GM21619 (cell line): ENCODE results near the gene ACACB.
A peak's percentile ranks its signal among the peaks of the same experiment; 100 is the strongest.
"Not testable (repeated sequence)": the region's sequence is repeated elsewhere in the genome, so short reads cannot be mapped to it uniquely, and the experiment has no call there.

Source experiments
- ATAC-seq: cut with Tn5 transposase; IDR thresholded peaks from one replicate; pipeline ENCODE4 v1.9.1; 2021; ENCODE audit not compliant: unreplicated experiment

ACACB gene

DNA sequence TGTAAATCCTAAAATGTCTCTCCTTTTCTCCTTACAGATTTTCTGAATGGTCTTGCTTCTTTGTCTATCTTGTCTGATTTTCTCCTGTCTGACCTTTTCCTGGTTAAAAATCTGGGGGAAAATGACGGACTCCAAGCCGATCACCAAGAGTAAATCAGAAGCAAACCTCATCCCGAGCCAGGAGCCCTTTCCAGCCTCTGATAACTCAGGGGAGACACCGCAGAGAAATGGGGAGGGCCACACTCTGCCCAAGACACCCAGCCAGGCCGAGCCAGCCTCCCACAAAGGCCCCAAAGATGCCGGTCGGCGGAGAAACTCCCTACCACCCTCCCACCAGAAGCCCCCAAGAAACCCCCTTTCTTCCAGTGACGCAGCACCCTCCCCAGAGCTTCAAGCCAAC, 23.0 kb downstream of the ACACB start:
- ATAC-seq, result no peak

DNA sequence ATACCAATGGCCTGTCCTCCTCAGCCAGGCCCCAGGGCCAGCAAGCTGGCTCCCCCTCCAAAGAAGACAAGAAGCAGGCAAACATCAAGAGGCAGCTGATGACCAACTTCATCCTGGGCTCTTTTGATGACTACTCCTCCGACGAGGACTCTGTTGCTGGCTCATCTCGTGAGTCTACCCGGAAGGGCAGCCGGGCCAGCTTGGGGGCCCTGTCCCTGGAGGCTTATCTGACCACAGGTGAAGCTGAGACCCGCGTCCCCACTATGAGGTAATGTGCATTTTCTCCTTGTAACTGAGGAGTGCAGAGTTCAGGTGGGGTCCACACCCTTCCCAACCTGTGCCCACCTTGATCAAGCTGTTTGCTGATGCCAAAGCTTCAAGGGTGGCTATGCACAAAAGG, 23.4 kb downstream of the ACACB start:
- ATAC-seq, result no peak

DNA sequence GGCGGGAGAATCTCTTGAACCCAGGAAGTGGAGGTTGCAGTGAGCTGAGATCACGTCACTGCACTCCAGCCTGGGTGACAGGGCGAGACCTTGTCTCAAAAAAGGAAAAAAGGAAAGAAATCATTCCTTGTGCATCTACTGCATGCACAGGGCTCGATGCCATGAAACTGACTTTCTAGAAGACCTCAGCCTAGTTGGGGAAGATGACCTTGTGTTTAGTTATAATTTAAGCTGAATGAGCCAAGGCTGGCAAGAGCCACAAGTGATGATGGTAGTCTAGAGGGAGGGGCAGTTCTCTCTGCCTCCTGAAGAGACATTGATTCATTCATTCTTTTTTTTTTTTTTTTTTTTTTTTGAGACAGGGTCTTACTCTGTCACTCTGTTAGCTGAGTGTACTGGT, 24.2 kb downstream of the ACACB start:
- no peak for ATAC-seq

DNA sequence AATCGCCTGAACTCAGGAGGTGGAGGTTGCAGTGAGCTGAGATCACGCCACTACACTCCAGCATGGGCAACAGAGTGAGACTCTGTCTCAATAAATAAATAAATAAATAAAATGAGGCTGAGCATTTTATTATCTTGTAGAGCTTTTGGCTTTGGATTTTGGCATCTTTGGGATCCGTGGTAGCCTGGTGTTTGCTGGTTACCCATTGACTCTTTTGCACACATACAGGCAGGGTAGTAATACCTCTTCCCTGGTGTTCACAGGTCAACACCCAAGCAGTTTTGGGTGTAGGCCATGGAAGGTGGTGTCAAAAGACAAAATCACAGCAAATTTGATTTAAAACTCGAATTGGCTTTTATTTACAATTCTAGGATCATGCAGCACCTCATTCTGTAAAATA, 27.8 kb downstream of the ACACB start:
- no peak for ATAC-seq

DNA sequence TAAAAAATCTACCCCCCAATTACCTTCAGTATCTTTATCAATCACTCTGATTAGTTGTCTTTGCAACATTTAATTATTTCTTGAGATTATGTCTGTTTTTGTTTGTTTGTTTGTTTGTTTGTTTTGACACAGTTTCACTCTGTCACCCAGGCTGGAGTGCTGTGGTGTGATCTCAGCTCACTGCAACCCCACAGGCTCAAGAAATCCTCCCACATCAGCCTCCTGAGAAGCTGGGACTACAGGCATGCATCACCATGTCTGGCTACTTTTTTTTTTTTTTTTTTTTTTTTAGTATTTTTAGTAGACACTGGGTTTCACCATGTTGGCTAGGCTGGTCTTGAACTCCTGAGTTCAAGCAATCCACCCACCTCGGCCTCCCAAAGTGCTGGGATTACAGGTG, 30.7 kb downstream of the ACACB start:
- not testable (repeated sequence) for ATAC-seq

DNA sequence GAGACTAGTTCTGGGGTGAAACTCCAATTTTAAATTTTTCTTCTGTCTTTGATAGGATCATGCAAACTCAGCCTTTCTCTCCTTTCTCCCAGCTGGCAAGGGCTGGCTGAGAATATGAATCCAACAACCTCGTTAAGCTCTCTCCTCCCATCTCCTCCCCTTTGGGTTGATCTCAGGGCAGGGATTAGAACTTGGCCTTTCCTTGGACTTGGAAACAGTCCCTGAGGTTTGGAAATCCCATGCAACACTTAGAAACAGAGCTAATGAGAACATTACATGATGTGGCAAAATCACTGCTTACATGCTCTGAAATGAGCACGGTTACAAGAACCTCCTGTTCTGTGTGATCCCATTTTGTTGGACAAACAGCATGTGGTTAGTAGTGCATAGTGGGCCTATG, 31.6 kb downstream of the ACACB start:
- no peak for ATAC-seq

DNA sequence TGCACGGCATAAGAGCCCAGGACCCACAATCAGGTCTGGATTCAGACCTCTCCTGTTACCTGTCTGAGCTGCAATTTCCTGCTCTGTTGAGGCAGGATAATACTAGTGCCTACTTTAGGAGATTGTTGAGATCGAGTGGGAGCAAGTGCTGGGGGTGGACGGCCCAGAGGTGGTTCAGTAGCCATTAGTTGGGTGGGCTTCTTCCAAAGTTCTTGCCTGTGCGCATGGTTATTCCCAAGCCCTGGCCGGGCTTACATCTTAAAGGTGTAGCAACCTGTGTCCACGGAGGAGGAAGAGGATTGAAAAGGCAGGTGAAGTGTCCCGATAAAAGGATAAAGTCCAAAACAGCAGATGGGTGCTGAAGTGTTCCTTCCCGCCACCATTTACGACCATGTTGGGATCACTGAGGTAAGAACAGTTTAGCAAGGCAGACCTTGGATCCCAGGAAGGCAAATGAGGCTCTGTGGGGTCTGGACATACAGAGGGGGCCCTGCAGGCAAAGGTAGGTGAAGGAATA, 33.8 kb downstream of the ACACB start:
- no peak for ATAC-seq

DNA sequence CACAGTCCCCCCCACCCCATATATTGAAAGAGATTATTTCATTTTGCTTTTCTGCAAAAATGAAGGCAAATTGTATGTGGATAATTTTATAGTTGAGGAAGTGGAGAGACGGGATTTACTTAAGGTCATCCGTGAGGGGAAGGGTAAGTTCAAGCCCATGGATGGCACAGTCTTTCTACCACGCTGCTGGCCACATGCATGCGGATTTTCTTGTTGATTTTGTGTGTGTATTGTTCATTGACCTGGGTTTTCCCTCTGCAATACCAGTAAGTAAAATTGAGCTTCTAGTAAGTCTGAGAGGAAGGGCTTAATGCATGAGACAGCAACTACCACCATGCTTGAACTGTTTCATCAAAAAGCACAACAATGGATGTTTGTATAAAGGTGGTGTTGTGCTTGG, 35.1 kb downstream of the ACACB start:
- ATAC-seq, result no peak

DNA sequence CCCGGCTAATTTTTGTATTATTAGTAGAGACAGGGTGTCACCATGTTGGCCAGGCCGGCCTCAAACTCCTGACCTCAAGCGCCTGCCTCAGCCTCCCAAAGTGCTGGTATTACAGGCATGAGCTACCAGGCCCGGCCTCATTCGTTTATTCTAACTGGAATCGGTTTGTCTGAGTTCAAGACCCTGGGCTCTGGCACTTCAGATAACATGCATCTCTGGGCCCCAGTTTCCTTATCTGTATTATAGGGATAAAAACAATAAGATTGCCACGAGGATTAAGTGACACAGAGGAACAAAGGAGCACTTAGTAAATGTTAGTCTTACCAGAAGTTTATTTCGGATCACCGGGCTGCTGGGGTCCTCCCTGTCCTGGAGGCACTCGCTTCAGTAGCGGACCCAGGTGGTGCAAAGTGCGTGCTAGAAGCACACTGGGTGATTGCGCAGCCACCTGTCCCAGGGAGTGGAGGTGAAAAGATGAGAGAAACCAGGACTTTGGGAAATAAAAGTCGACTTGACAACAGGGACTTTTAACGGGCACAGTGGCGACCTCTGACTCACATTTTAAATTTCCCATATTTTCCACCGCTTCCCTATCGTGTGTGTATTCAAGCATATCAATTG, 37.5 kb downstream of the ACACB start:
- no peak for ATAC-seq

DNA sequence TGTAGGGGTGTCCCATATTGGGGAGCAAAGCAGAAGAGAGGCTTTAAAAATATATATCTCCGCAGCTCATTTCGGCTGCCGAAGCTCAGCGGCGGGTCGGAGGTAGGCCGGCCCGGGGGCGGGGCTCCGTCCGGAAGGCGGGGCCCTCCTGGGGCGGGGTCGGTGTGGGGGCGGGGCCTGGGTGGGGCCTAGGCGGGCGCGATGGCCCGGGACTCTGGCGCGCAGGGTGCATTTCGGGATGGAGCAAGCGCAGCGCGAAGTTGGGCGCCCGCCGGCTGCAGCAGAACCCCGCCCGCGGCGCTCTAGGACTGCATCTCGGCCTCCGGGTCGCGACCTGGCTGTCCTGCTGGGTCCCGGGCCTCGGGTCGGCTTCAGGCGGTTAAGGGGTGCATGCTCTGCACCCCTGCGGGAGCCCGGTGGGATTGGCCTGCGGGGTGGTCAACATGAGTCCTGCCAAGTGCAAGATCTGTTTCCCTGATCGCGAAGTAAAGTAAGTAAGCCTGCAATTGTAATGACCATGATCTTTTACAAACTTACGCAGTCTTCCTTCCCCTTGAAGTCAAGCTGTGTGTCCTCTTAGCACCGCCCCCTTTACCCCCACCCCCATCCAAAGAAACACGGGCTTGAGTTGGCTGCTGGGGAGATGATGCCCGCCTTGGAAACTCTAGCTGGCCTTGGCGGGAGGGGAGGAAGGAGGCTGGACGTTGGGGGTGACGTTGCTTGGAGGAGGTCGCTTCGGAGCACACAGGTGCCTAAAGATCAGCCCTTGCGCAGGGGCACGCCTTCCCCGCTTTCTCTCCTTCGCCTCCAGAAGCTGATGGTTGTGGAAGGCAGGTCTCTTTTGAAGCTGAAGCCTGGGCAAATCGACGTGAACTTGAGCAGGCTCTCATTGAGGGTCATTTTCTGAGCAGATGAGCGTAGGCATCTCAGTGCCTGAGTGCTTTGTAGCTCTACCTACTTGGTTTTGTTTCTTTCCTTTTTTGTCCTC, 38.4 kb downstream of the ACACB start:
- peak; percentile 84 for ATAC-seq

DNA sequence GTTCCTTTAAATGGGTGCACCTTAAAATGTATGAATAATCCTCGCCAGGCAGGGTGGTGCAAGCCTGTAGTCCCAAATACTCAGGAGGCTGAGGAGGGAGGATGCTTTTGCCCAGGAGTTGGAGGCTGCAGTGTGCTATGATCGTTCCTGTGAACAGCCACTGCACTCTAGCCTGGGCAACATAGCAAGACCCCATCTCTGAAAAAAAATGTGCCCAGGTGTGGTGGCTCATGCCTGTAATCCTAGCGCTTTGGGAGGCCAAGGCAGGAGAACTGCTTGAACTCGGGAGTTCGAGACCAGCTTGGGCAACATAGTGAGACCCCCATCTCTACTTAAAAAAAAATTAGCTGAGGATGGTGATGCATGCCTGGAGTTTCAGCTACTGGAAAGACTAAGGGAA, 39.6 kb downstream of the ACACB start:
- ATAC-seq, result no peak

DNA sequence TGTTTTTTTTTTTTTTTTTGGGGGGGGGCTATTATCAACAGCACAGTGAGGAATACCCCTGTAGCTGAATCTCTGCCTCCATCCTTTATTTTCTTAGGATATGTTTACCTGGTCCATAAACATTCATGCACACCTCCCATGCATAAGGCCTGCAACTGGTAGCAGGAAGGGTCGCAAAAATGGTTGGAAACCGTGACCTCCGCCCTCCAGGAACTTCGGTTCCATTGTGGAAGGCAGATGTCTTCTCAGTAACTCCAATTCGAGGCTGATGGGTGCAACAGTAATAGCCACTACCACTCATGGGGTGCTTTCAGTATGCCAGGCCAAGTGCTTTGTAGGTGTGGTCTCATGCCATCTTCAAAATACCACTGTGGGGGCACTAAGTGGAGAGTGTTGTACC, 40.2 kb downstream of the ACACB start:
- no peak for ATAC-seq

DNA sequence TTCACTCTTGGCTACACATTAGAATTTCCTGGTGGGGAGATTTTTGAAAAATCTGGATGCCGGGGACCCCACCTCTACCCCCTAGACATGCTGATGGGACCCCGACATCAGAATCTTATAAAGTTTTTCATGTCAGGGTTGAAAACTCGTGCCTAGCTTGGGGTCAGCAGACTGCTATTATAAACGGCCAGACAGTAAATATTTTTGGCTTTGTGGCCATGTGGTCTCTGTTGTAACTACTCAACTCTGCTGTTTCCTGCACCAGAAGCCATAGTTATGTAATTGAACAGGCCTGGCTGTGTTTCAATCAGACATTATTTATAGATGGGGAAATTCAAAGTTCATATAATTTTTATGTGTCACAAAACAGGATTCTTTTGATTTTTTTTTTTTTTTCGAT, 41.6 kb downstream of the ACACB start:
- ATAC-seq, result no peak

DNA sequence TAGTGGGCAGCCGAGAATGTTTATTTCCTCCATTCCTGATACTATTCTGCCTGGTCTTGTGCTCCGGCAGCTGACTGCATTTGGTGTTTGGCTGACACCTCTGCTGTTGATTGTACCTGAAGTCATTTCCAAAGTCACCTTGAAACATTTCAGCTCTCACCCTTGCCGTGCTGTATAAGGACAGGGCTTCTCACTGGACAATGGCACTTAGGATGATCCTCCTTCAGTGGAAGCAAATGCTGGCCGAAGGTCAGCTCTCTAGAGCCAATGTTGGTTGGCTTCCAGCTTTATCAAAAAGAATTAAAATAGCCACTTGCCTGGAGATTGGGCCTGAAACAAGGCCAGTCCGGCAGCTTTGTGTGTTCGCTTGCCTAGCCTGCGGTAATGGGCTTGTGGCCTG, 44.0 kb downstream of the ACACB start:
- ATAC-seq, result no peak

DNA sequence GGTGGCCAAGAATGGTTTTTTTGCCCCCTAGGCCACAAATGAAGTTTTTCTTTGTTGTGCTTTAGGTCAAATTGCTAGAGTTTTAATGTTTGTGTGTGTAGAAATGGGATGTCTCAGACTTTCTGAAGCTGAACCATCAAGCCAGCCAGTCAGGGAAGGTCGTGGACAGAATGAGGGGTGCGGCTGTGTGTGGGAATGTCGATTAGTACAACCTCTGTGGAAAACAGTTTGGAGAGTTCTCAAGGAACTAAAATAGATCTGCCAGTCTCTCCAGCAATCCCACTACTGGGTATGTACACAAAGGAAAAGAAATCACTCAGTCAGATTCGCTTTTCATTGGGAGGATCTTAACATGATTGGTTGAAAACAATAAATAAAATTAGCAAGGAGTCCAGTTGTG, 44.5 kb downstream of the ACACB start:
- ATAC-seq, result no peak

DNA sequence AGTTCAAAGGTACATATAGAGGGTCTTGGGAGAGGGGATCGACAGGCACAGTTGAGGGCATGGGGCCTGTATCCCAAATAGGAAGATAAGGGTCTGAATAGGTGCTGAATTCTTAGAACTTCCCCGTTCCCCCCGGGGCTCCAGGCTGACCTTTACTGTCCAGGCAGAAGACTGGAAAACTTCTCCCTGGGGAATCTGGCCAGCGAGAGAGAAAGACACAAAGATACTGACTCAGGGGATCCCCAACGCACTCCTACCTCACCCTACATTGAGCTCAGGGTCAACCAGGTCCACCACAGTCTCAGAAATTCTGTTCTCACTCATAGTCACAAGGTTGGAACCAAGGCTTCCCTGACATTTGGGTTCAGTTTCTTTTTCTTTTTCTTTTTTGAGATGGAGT, 46.2 kb downstream of the ACACB start:
- ATAC-seq, result no peak

DNA sequence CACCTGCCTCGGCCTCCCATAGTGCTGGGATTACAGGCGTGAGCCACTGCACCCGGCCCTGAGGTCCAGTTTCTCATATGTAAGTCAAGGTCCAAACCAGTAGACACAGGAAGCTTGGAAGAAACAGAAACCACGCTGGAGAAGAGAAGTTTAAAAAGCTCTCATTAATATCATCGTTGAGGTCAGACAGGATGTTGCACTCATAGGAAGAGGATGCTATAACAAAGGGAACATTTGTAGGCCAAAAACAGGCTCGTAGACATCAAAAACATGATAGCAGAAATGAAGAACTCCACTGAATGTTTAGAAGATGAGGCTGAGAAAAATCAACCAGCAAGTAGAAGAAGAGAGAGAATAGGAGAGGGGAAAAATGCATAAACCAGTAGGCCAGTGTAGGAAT, 46.8 kb downstream of the ACACB start:
- no peak for ATAC-seq

DNA sequence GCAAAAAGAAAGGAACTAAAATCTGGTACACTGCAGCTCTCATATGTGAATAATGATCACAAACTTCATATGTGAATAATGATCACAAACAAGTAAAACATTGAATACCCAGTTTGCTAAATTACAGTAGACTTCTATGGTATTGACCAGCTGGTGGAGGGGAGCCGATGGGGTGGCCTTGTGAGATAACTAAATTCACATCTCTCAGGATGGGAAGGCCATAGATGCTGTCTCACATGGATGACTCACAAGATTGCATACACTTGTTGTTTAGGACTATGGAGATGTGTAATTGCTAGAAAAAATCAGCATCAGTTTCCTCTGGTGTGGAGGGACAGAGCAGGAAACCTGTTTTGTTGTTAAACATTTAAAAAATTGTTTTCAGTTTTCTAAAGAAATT, 49.2 kb downstream of the ACACB start:
- ATAC-seq, result no peak

DNA sequence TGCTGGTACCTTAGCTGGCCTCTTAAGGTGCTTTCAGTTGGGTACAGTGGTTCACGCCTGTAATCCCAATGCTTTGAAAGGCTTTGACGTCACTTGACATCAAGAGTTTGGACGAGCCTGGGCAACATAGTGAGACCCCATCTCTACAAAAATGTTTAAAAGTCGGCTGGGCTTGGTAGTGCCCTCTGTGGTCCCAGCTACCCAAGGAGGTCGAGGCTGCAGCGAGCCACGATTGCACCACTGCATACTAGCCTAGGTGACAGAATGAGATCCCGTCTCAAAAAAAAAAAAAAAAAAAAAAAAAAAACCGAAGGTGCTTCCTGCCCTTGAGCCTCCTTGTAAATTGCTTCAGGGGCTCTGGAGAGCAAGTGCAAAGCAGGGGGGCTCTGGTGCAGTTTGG, 50.0 kb downstream of the ACACB start:
- ATAC-seq, result no peak

DNA sequence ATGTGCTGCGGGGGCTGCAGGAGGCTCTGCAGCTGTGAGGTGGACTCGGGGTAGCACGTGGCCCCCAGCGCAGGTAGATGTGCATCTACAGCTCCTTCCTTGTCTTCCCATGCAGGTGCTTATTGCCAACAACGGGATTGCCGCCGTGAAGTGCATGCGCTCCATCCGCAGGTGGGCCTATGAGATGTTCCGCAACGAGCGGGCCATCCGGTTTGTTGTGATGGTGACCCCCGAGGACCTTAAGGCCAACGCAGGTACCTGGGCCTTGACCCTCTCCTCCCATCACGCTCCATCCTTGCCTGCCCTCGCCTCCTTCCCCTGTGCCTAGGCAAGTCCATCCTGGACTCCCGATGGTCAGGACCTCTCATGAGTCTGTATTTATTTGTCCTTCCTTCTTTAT, 51.4 kb downstream of the ACACB start:
- ATAC-seq, result no peak

DNA sequence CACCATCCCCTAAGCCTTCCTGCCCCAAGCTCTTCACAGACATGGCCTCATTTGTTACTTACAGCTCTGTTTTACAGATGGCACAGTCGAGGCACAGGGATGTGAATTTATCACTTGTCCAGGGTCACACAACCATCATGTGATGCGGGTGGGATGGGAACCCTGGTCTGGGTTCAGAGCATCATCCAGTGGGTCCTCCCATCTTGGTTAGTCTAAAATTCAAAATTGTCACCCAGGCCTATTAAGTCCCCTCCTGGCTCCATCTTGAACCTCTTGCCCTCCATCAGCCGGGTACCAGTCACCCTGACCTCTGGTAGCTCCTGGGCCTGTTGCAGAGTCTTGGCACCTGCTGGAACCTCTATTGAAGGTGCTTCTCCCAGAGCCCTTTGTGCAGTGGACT, 52.9 kb downstream of the ACACB start:
- ATAC-seq, result no peak

DNA sequence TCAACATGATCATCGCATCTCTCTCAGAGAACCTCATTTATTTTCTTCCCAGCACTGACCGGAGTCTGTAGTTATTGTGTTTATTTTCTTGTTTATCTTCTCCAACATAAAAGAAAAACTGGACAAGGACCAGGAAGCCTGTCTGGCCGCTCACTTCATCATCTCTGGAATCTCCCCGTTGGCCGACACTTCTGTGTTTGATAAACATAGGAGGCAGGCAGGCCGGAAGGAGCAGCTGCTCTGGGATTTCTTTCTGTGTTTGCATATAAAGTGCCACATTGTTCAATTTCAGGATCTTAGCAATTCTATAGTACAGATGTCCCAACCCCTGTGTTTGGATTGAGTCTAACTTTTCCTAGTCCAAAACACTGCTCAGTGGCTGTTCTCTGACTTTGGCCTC, 53.3 kb downstream of the ACACB start:
- no peak for ATAC-seq
